Neural cell (in vitro differentiated cells): Measurements from ENCODE around the gene AGK. TPM values are rescaled to one million over a fixed set of nuclear protein-coding genes. Genes with fewer than 3 reads are reported as not detected.

Experiments used
- H2AFZ ChIP-seq: fragments of 200-600, 300-800 bp; sonication (generic), shearing (Covaris generic); 2 replicates; pipeline ENCODE4 v1.6.0; 2014; ENCODE audit warnings: low read depth, mild to moderate bottlenecking, antibody characterized with exemption, low read length, moderate library complexity
- H3F3A ChIP-seq: fragments of 200-600 bp; shearing (Covaris generic); 2 replicates; pipeline ENCODE4 v1.6.1; 2016; ENCODE audit warnings: mild to moderate bottlenecking, moderate library complexity, mixed read lengths, antibody characterized with exemption, low read length; ENCODE audit not compliant: insufficient read depth, poor library complexity, severe bottlenecking
- H3K27ac ChIP-seq: fragments of 200-600, 300-800 bp; sonication (generic), shearing (Covaris generic); 2 replicates; pipeline ENCODE4 v1.5.1; 2014; ENCODE audit warnings: mild to moderate bottlenecking, low read length, moderate library complexity
- H3K27me3 ChIP-seq: fragments of 300-800, 200-600 bp; sonication (generic), shearing (Covaris generic); 2 replicates; pipeline ENCODE4 v1.6.0; 2014; ENCODE audit warnings: mild to moderate bottlenecking, low read depth, low read length, moderate library complexity; ENCODE audit not compliant: insufficient read depth
- H3K36me3 ChIP-seq: fragments of 300-800, 200-600 bp; sonication (generic), shearing (Covaris generic); 2 replicates; pipeline ENCODE4 v1.5.1; 2014; ENCODE audit warnings: mild to moderate bottlenecking, antibody characterized with exemption, low read length, moderate library complexity; ENCODE audit not compliant: insufficient read depth
- H3K4me2 ChIP-seq: fragments of 300-800, 200-600 bp; sonication (generic), shearing (Covaris generic); 2 replicates; pipeline ENCODE4 v1.6.0; 2014; ENCODE audit warnings: mild to moderate bottlenecking, low read length
- H3K4me3 ChIP-seq: fragments of 300-800, 200-600 bp; sonication (generic), shearing (Covaris generic); 2 replicates; pipeline ENCODE4 v1.5.1; 2014; ENCODE audit warnings: mild to moderate bottlenecking, low read length, moderate library complexity
- H3K79me2 ChIP-seq: fragments of 200-600 bp; shearing (Covaris generic); replicated peaks from 2 replicates; pipeline ENCODE4 v1.6.0; 2014; ENCODE audit warnings: mild to moderate bottlenecking, low read length, moderate library complexity; ENCODE audit not compliant: insufficient read depth
- H3K9ac ChIP-seq: fragments of 300-800, 200-600 bp; sonication (generic), shearing (Covaris generic); 2 replicates; pipeline ENCODE4 v1.6.1; 2016; ENCODE audit warnings: mild to moderate bottlenecking, low read length, mixed read lengths
- H3K9me2 ChIP-seq: fragments of 200-600 bp; shearing (Covaris generic); 2 replicates; pipeline ENCODE4 v1.6.1; 2016; ENCODE audit warnings: mild to moderate bottlenecking, low read length, mixed read lengths; ENCODE audit not compliant: insufficient read depth
- H3K9me3 ChIP-seq: fragments of 200-600, 300-800 bp; sonication (generic), shearing (Covaris generic); 2 replicates; pipeline ENCODE4 v1.6.1; 2016; ENCODE audit warnings: mild to moderate bottlenecking, mixed run types, low read length, moderate library complexity, mixed read lengths
- H4K20me1 ChIP-seq: fragments of 200-600 bp; shearing (Covaris generic); 2 replicates; pipeline ENCODE4 v1.6.1; 2016; ENCODE audit warnings: mild to moderate bottlenecking, mixed run types; ENCODE audit not compliant: insufficient read depth
- EP300 ChIP-seq: fragments of 450-650 bp; conservative IDR thresholded peaks from 2 replicates; pipeline ENCODE4 v1.6.1; 2014; ENCODE audit warnings: antibody characterized with exemption, mild to moderate bottlenecking, moderate library complexity; ENCODE audit not compliant: poor library complexity, severe bottlenecking
- EZH2 ChIP-seq: fragments of 200-600, 300-800 bp; shearing (Covaris generic), sonication (generic); IDR thresholded peaks from 2 replicates; pipeline ENCODE4 v1.6.1; 2014; ENCODE audit warnings: antibody characterized with exemption, low read length, borderline replicate concordance, mild to moderate bottlenecking; ENCODE audit not compliant: insufficient read depth, poor library complexity, severe bottlenecking
- MXI1 ChIP-seq: fragments of 450-650 bp; conservative IDR thresholded peaks from 2 replicates; pipeline ENCODE4 v1.6.1; 2014; ENCODE audit warnings: antibody characterized with exemption, mild to moderate bottlenecking; ENCODE audit not compliant: poor library complexity, severe bottlenecking
- POLR2AphosphoS5 ChIP-seq: IDR thresholded peaks from 2 replicates; pipeline ENCODE4 v1.6.1; 2012
- RAD21 ChIP-seq: fragments of 450-650 bp; conservative IDR thresholded peaks from 2 replicates; pipeline ENCODE4 v1.6.1; 2014; ENCODE audit warnings: antibody characterized with exemption, mild to moderate bottlenecking, moderate library complexity
- REST ChIP-seq: IDR thresholded peaks from 2 replicates; pipeline ENCODE4 v1.6.1; 2012; ENCODE audit warnings: borderline replicate concordance
- SMC3 ChIP-seq: fragments of 450-650 bp; conservative IDR thresholded peaks from 2 replicates; pipeline ENCODE4 v1.6.1; 2014; ENCODE audit warnings: antibody characterized with exemption, mild to moderate bottlenecking, moderate library complexity; ENCODE audit not compliant: poor library complexity
- TAF1 ChIP-seq: IDR thresholded peaks from 2 replicates; pipeline ENCODE4 v1.6.1; 2012; ENCODE audit warnings: low read depth
- polyA plus RNA-seq: library from polyadenylated mRNA; depleted of rRNA; stranded (reverse); fragments of >200 nt; gene quantifications from 2 replicates; pipeline ENCODE4 v1.2.3, GENCODE V29; 2014
- TF ChIP-seq, protein P1 (sequence below): fragments of 450-650 bp; IDR thresholded peaks from 2 replicates; pipeline ENCODE4 v1.5.1; 2014; ENCODE audit warnings: antibody characterized with exemption, mild to moderate bottlenecking, moderate library complexity; ENCODE audit not compliant: poor library complexity, severe bottlenecking

AGK gene
- polyA plus RNA-seq, 1 donor from 2014 or later, result 59.8 TPM

- Histone ChIP-seq H4K20me1 (no peaks in the 10 kb centered on the region), H3F3A (no peaks in the 10 kb centered on the region), H3K4me3 (no peak overlapping the region), H2AFZ (no peak overlapping the region), H3K4me2 (no peak overlapping the region), H3K27me3 (no peaks in the 10 kb centered on the region), H3K27ac (no peak overlapping the region), H3K9ac (no peak overlapping the region), H3K36me3 (no peaks in the 10 kb centered on the region), H3K9me3 (no peaks in the 10 kb centered on the region), H3K79me2 (peaks cover 50% of the 10 kb centered on the region), H3K9me2 (no peaks in the 10 kb centered on the region)
- TF ChIP-seq REST, result no peak
- no peak for TF ChIP-seq RAD21
- TF ChIP-seq SMC3, result no peak
- TF ChIP-seq TAF1, result no peak
- no peak for TF ChIP-seq MXI1
- no peak for TF ChIP-seq EP300
- TF ChIP-seq, protein P1, sequence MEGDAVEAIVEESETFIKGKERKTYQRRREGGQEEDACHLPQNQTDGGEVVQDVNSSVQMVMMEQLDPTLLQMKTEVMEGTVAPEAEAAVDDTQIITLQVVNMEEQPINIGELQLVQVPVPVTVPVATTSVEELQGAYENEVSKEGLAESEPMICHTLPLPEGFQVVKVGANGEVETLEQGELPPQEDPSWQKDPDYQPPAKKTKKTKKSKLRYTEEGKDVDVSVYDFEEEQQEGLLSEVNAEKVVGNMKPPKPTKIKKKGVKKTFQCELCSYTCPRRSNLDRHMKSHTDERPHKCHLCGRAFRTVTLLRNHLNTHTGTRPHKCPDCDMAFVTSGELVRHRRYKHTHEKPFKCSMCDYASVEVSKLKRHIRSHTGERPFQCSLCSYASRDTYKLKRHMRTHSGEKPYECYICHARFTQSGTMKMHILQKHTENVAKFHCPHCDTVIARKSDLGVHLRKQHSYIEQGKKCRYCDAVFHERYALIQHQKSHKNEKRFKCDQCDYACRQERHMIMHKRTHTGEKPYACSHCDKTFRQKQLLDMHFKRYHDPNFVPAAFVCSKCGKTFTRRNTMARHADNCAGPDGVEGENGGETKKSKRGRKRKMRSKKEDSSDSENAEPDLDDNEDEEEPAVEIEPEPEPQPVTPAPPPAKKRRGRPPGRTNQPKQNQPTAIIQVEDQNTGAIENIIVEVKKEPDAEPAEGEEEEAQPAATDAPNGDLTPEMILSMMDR, result no peak
- TF ChIP-seq POLR2AphosphoS5, result no peak
- no peak for TF ChIP-seq EZH2
Observed at GRCh38 chr7:141698247-141699015, 147.2 kb downstream of the AGK start.

- Histone ChIP-seq H3K79me2 (peaks cover 37% of the 10 kb centered on the region), H3K4me2 (peak overlapping the region; percentile 6), H3K4me3 (peak overlapping the region; percentile 69), H3F3A (no peaks in the 10 kb centered on the region), H3K36me3 (no peaks in the 10 kb centered on the region), H2AFZ (no peak overlapping the region), H3K9me3 (no peaks in the 10 kb centered on the region), H4K20me1 (no peaks in the 10 kb centered on the region), H3K9ac (no peak overlapping the region), H3K27me3 (no peaks in the 10 kb centered on the region), H3K9me2 (no peaks in the 10 kb centered on the region), H3K27ac (no peak overlapping the region)
- TF ChIP-seq EP300 (no peak), POLR2AphosphoS5 (no peak), MXI1 (no peak), REST (no peak), EZH2 (no peak)
- TF ChIP-seq, protein P1, result no peak
Observed at GRCh38 chr7:141699860-141700259, 148.7 kb downstream of the AGK start.
